GM12878 (cell line): ENCODE results near the gene GALNT18. TPM values are rescaled to one million over a fixed set of nuclear protein-coding genes. Genes with fewer than 3 reads are reported as not detected.

ENCODE experiments used
- ATAC-seq: fragments of 200-7000 bp; cut with Tn5 transposase; 3 replicates; pipeline ENCODE4 v1.9.1; 2020; ENCODE audit warnings: mild to moderate bottlenecking, moderate library complexity
- BruUV-seq: library from RNA; stranded (reverse); fragments of 400-500 nt; replicated peaks from 2 replicates; lab custom pipeline; 2021; lab: Mats Ljungman, UMichigan
- CTCF ChIA-PET: fragments of 300-600 bp; sonication (Branson Sonifier 250); formaldehyde crosslinking; extraction: SDS; loops from one replicate; lab custom pipeline; 2021; ENCODE audit warnings: inconsistent platforms; lab: Yijun Ruan, JAX
- POLR2A ChIA-PET: fragments of 350-600 bp; formaldehyde crosslinking; extraction: SDS; loops from one replicate; lab custom pipeline; 2021; ENCODE audit warnings: inconsistent platforms; lab: Charles Lee
- RAD21 ChIA-PET: fragments of 300-600 bp; sonication (Branson Sonifier 250); formaldehyde crosslinking; loops from one replicate; lab custom pipeline; 2023; ENCODE audit warnings: antibody characterized with exemption; ENCODE audit not compliant: unreplicated experiment; lab: Charles Lee
- SMC1A ChIA-PET: fragments of 300-600 bp; sonication (Branson Sonifier 250); formaldehyde crosslinking; loops from one replicate; lab custom pipeline; 2023; ENCODE audit not compliant: unreplicated experiment, uncharacterized antibody; lab: Charles Lee
- DNase-seq: peaks from one replicate; pipeline ENCODE4 v3.0.0-alpha.2; 2011; ENCODE audit warnings: low read depth, low spot score
- FAIRE-seq: peaks from 3 replicates; lab custom pipeline; 2011; peaks lifted over from hg19 to GRCh38; lab: Jason Lieb, UNC
- H2AFZ ChIP-seq: 2 replicates; pipeline ENCODE4 v1.6.0; 2011; ENCODE audit warnings: low read depth, low read length, control low read depth; ENCODE audit not compliant: control insufficient read depth
- H3K27ac ChIP-seq: 2 replicates; pipeline ENCODE4 v1.5.1; 2011; ENCODE audit warnings: control low read depth; ENCODE audit not compliant: control insufficient read depth, insufficient read depth
- H3K27me3 ChIP-seq, 2 experiments: replicated peaks in 1 of 2; 2 replicates each; pipeline versions ENCODE4 v1.6.0 to v1.6.1; 2011; ENCODE audit warnings: low read length in 1 of 2; ENCODE audit not compliant: control insufficient read depth in 2 of 2, insufficient read depth in 2 of 2
- H3K36me3 ChIP-seq, 2 experiments: 2 replicates each; pipeline ENCODE4 v1.5.1; 2011; ENCODE audit warnings: low read length in 1 of 2; ENCODE audit not compliant: control insufficient read depth in 2 of 2, insufficient read depth in 2 of 2
- H3K4me1 ChIP-seq: 2 replicates; pipeline ENCODE4 v1.6.1; 2011; ENCODE audit warnings: mild to moderate bottlenecking, low read length, moderate library complexity, mixed read lengths; ENCODE audit not compliant: control insufficient read depth, insufficient read depth
- H3K4me2 ChIP-seq: 2 replicates; pipeline ENCODE4 v1.6.0; 2011; ENCODE audit warnings: control low read depth; ENCODE audit not compliant: control insufficient read depth, insufficient read depth
- H3K4me3 ChIP-seq: fragments of 200-600 bp; sonication (generic); 2 replicates; pipeline ENCODE4 v1.5.1; 2016
- H3K79me2 ChIP-seq: 2 replicates; pipeline ENCODE4 v1.6.0; 2011; ENCODE audit warnings: low read length; ENCODE audit not compliant: control insufficient read depth, insufficient read depth
- H3K9ac ChIP-seq: 2 replicates; pipeline ENCODE4 v1.8.0; 2011; ENCODE audit warnings: low read length, control low read depth, mixed read lengths; ENCODE audit not compliant: control insufficient read depth, insufficient read depth
- H3K9me3 ChIP-seq: replicated peaks from 3 replicates; pipeline ENCODE4 v1.5.1; 2011; ENCODE audit warnings: mild to moderate bottlenecking, low read length; ENCODE audit not compliant: control insufficient read depth, insufficient read depth
- H4K20me1 ChIP-seq: 2 replicates; pipeline ENCODE4 v1.6.0; 2011; ENCODE audit not compliant: control insufficient read depth, insufficient read depth
- BACH1 ChIP-seq: fragments of 450-650 bp; IDR thresholded peaks from 2 replicates; pipeline ENCODE4 v1.6.1; 2017; ENCODE audit warnings: mild to moderate bottlenecking, borderline replicate concordance
- BHLHE40 ChIP-seq, 2 experiments: fragments of 450-650 bp in 1 of 2; IDR thresholded peaks; 2 replicates each; pipeline ENCODE4 v1.6.1; 2011 to 2017; ENCODE audit warnings: low read depth in 2 of 2, borderline replicate concordance in 1 of 2, improper control_type of control experiment in 1 of 2, low read length in 1 of 2, mild to moderate bottlenecking in 1 of 2
- CBX5 ChIP-seq: sonication (generic); IDR thresholded peaks from 2 replicates; pipeline ENCODE4 v1.6.1; 2016; ENCODE audit warnings: low read depth, moderate library complexity, mild to moderate bottlenecking, inconsistent platforms
- CREB1 ChIP-seq: IDR thresholded peaks from 2 replicates; pipeline ENCODE4 v1.6.1; 2012; ENCODE audit warnings: low read depth, mild to moderate bottlenecking, inconsistent platforms
- CREM ChIP-seq: IDR thresholded peaks from 2 replicates; pipeline ENCODE4 v1.6.1; 2014; ENCODE audit warnings: antibody characterized with exemption, low read depth
- E4F1 ChIP-seq: fragments of 450-650 bp; IDR thresholded peaks from 2 replicates; pipeline ENCODE4 v1.6.1; 2018; ENCODE audit warnings: borderline replicate concordance, mild to moderate bottlenecking; ENCODE audit not compliant: partially characterized antibody
- EED ChIP-seq: sonication (generic); IDR thresholded peaks from 2 replicates; pipeline ENCODE4 v1.6.1; 2016; ENCODE audit warnings: antibody characterized with exemption, low read depth
- MYC ChIP-seq: IDR thresholded peaks from 2 replicates; pipeline ENCODE4 v1.6.1; 2011; ENCODE audit warnings: mild to moderate bottlenecking, low read length, moderate library complexity, inconsistent platforms; ENCODE audit not compliant: insufficient read depth, insufficient replicate concordance, insufficient read length, severe bottlenecking
- NKRF ChIP-seq: fragments of 450-650 bp; conservative IDR thresholded peaks from 2 replicates; pipeline ENCODE4 v1.6.1; 2017; ENCODE audit warnings: mild to moderate bottlenecking, moderate library complexity
- RUNX3 ChIP-seq: IDR thresholded peaks from 2 replicates; pipeline ENCODE4 v1.6.1; 2012; ENCODE audit warnings: low read length, inconsistent platforms
- SMAD5 ChIP-seq: IDR thresholded peaks from 2 replicates; pipeline ENCODE4 v1.6.1; 2016; ENCODE audit warnings: antibody characterized with exemption, low read depth
- SMARCA5 ChIP-seq: fragments of 450-650 bp; IDR thresholded peaks from 2 replicates; pipeline ENCODE4 v1.6.1; 2017; ENCODE audit warnings: mild to moderate bottlenecking
- SPI1 ChIP-seq: IDR thresholded peaks from 2 replicates; pipeline ENCODE4 v1.6.1; 2011; ENCODE audit warnings: low read depth, mild to moderate bottlenecking, low read length, moderate library complexity, borderline replicate concordance; ENCODE audit not compliant: insufficient read depth
- SREBF1 ChIP-seq: IDR thresholded peaks from 2 replicates; pipeline ENCODE4 v1.6.1; 2012; ENCODE audit warnings: mild to moderate bottlenecking, low read length
- STAT1 ChIP-seq: fragments of 450-650 bp; conservative IDR thresholded peaks from 2 replicates; pipeline ENCODE4 v1.6.1; 2014; ENCODE audit warnings: antibody characterized with exemption, mild to moderate bottlenecking
- TARDBP ChIP-seq: IDR thresholded peaks from 2 replicates; pipeline ENCODE4 v1.6.1; 2016; ENCODE audit warnings: borderline replicate concordance
- ZBTB11 ChIP-seq: fragments of 450-650 bp; formaldehyde crosslinking; IDR thresholded peaks from 2 replicates; pipeline ENCODE4 v1.5.0; 2022; ENCODE audit warnings: mild to moderate bottlenecking, missing genetic modification characterization
- ZZZ3 ChIP-seq: IDR thresholded peaks from 2 replicates; pipeline ENCODE4 v1.6.1; 2011; ENCODE audit warnings: low read depth; ENCODE audit not compliant: control insufficient read depth, insufficient read length
- WGBS: methylation state at CpG from one replicate; pipeline ENCODE4 v1.1.6; 2016; ENCODE audit warnings: low lambda C conversion rate; ENCODE audit not compliant: insufficient replicate concordance, insufficient coverage; ENCODE audit errors: missing lambda C conversion rate; 5-methylcytosine and 5-hydroxymethylcytosine counted together
- in situ Hi-C: fragments of 300-500 bp; cut with MboI; formaldehyde crosslinking; loops from 9 replicates; pipeline ENCODE4 v1.14.3; 2018; ENCODE audit warnings: mixed read lengths
- intact Hi-C: fragments of 100-400 bp; cut with micrococcal nuclease; formaldehyde crosslinking; loops from one replicate; pipeline ENCODE4 v1.14.2; 2022; ENCODE audit not compliant: unreplicated experiment
- polyA plus RNA-seq, 11 experiments: library from polyadenylated mRNA; depleted of rRNA in 4 of 11; unstranded in 6 of 11; stranded (reverse) in 5 of 11; fragments of >200 nt; fragmentation: Nextera tagmentation in 4 of 11; fragmentation: Illumina TruSeq in 1 of 11; extraction: Ambion mirVana in 4 of 11; extraction: Trizol in 1 of 11; gene quantifications; 1 replicate in 1 of 11; 2 replicates in 10 of 11; pipeline versions ENCODE4 v1.2.1 to v1.2.3, GENCODE V29; 2011 to 2016; ENCODE audit warnings: inconsistent platforms in 2 of 11, missing spikeins in 2 of 11, low read depth in 1 of 11
- total RNA-seq, 4 experiments: library from RNA; depleted of rRNA in 3 of 4; stranded (reverse); fragments of >200 nt in 3 of 4; fragmentation: Illumina TruSeq in 1 of 4; extraction: Trizol in 1 of 4; gene quantifications; 2 replicates each; pipeline versions ENCODE4 v1.2.1 to v1.2.3, GENCODE V29; 2013 to 2021

GALNT18 gene
- total and polyA plus RNA-seq, 10 of the 15 experiments (the other 5 are each of a cell fraction or from before 2014, with no cell fraction given) = 1.2 to 14.2 (median 6.3) TPM

- no peak for ATAC-seq
- intact Hi-C loops = no loop called here
- Histone ChIP-seq H3K27me3 (no peaks in the 10 kb centered on the region), H3K9ac (no peak overlapping the region), H3K4me3 (no peak overlapping the region), H3K79me2 (no peaks in the 10 kb centered on the region), H3K36me3 (no peaks in the 10 kb centered on the region), H3K27ac (no peak overlapping the region), H4K20me1 (no peaks in the 10 kb centered on the region), H3K4me1 (no peaks in the 10 kb centered on the region)
- no TSS peak for BruUV-seq
- ChIA-PET POLR2A (no interaction called here), SMC1A (interaction anchor here (0.6 kb wide), 1 partner anchor 120 kb away, joined by 3 read pairs; no protein-coding TSS in a partner anchor)
- no peak for TF ChIP-seq RUNX3
- TF ChIP-seq NKRF = no peak
- TF ChIP-seq CBX5 = no peak
- TF ChIP-seq ZZZ3 = no peak
- TF ChIP-seq CREB1 = no peak
- TF ChIP-seq SMAD5 = no peak
- no peak for TF ChIP-seq ZBTB11
- no peak for TF ChIP-seq BHLHE40 (IDR thresholded peaks at IDR 0.05; ENCODE audit: borderline replicate concordance in 1 of 2, low read depth in 2 of 2, low read length in 1 of 2)
- TF ChIP-seq BACH1 = no peak
- no peak for TF ChIP-seq EED
- no peak for TF ChIP-seq E4F1
- no peak for TF ChIP-seq SMARCA5
- no peak for TF ChIP-seq MYC
- TF ChIP-seq SREBF1 = no peak
- TF ChIP-seq CREM = no peak
- TF ChIP-seq STAT1 = no peak
- no peak for TF ChIP-seq TARDBP
- no peak for TF ChIP-seq SPI1
- TF ChIP-seq, all 136 proteins: peak for 0
- Histone ChIP-seq H2AFZ (no peak overlapping the region), H3K9me3 (no peaks in the 10 kb centered on the region), H3K4me2 (no peak overlapping the region)
- RAD21 ChIA-PET = no interaction called here
- no peak for DNase-seq
- CTCF ChIA-PET = no interaction called here
- no peak for FAIRE-seq
- WGBS = 39% methylated on average over 4 of the region's 4 CpGs
- in situ Hi-C loops = no loop called here
These were observed 270.7 kb downstream of the GALNT18 start for GRCh38 chr11:11351042-11351586.
